Cerebellar nuclear complex (tissue), 1 donor: Measurements from ENCODE around the gene ZNF500.
A peak's percentile ranks its signal among the peaks of the same experiment; 100 is the strongest.
"Not testable (repeated sequence)": the region's sequence is repeated elsewhere in the genome, so short reads cannot be mapped to it uniquely, and the experiment has no call there.

Experiments
- DNase-seq, 2 experiments: peaks; one replicate each; lab custom pipeline; 2025; lab: John Stamatoyannopoulos, UW

Gene ZNF500

GRCh38 chr16:4745274-4745569, 21.7 kb downstream of the ZNF500 start:
- no peak for DNase-seq

DNA sequence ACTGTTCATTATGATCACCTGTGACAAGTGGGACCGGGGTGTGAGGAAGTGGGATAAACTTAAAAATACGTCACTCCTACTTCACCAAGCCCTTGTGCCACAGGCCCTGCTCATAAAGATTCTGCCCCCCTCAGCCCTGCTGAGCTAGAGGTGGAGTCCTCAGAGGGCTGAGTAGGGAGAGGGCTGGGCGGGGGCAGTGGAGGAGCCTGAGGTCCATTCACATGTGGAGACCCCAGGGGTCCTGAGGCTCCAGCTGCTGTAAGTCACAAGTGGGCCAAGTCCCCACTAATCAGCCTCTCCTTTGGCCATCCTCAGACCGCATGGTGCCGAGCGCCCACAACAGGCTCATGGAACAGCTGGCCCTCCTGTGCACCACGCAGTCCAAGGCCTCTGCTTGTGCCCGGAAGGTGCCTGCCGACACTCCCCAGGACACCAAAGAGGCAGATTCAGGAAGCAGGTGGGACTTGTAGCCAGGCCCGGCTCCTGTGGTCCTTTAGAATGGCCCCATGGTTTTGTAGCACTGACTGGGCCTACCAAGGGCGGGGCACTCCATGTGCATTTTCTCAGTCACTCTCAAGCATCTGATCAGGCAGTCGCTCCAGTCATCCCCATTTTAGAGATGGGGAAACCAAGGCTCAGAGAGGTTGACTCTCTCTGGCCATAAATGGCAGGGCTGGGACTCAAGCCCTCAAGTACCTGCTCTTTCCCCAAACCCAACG, 22.2 kb downstream of the ZNF500 start:
- no peak for DNase-seq

GRCh38 chr16:4743226-4743878, 23.6 kb downstream of the ZNF500 start:
- DNase-seq = no peak

GRCh38 chr16:4738370-4738769, 28.6 kb downstream of the ZNF500 start:
- not testable (repeated sequence) for DNase-seq

GRCh38 chr16:4737545-4737944, 29.4 kb downstream of the ZNF500 start:
- no peak for DNase-seq

GRCh38 chr16:4736546-4736945, 30.4 kb downstream of the ZNF500 start:
- DNase-seq = no peak

- no peak for DNase-seq
Observed at GRCh38 chr16:4734730-4735535, 32.0 kb downstream of the ZNF500 start.

GRCh38 chr16:4734063-4734729, 32.8 kb downstream of the ZNF500 start, which contains the start of the genes ANKS3 and DNAAF8:
TSS of gene ANKS3 (minus strand) at chr16:4734271. CDS start at chr16:4730149, 4,122 bp downstream.
TSS of gene DNAAF8 (plus strand) at chr16:4734537. CDS start at chr16:4736515, 1,978 bp downstream.
- peak; percentile 88 to 89 for DNase-seq

GRCh38 chr16:4733747-4734062, 33.3 kb downstream of the ZNF500 start:
- no peak for DNase-seq

- no peak for DNase-seq
Observed at GRCh38 chr16:4733211-4733742, 33.7 kb downstream of the ZNF500 start.

DNA sequence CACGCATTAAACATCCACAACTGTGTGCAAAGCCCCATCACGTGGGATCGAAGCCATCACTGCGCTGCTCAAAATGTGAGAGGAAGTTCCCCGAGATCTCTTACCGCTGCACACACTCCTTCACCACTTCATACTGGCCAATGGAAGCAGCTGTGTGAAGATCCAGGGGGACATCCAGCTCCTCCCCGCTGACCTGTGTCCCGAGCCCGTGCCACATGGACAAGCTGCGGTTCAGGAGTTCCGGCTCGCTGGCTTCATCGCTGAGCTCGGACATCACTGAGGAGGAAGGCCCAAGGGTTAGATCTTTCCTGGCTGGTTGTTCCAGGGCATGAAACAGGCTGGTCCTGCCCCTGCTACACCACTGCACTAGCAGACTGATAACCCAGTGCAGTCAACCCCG, 37.1 kb downstream of the ZNF500 start:
- no peak for DNase-seq

GRCh38 chr16:4728676-4729075, 38.3 kb downstream of the ZNF500 start:
- no peak for DNase-seq

- no peak for DNase-seq
Observed at GRCh38 chr16:4726616-4727015, 40.3 kb downstream of the ZNF500 start.

GRCh38 chr16:4724661-4725270, 42.2 kb downstream of the ZNF500 start:
- DNase-seq = no peak

DNA sequence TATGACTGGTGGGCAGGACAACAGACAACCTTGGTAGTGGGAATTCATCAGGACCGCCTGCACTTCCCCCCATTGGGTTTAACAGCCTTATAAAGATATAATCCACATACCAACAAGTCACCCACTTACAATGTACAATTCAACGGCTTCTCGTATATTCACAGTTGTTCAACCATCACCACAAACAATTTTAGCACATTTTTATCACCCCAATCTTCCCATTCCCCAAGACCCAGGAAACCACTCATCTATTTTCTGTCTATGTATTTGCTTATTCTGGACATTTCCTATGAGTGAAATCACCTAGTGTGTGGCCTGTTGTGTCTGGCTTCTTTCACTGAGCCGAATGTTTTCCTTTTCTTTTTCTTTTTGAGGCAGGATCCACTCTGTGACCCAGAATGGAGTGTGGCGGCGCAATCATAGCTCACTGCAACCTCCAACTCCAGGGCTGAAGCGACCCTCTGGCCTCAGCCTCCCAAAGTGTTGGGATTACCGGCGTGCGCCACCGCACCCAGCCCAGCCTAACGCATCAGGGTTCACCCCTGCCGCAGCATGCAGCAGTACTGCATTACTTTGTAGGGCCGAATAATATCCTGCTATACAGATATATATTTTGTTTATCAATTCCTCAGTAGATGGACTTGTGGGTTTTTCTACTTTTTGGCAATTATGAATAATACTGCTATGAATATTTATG, 43.7 kb downstream of the ZNF500 start:
- DNase-seq = no peak

- no peak for DNase-seq
Observed at GRCh38 chr16:4718466-4718865, 48.5 kb downstream of the ZNF500 start.

DNA sequence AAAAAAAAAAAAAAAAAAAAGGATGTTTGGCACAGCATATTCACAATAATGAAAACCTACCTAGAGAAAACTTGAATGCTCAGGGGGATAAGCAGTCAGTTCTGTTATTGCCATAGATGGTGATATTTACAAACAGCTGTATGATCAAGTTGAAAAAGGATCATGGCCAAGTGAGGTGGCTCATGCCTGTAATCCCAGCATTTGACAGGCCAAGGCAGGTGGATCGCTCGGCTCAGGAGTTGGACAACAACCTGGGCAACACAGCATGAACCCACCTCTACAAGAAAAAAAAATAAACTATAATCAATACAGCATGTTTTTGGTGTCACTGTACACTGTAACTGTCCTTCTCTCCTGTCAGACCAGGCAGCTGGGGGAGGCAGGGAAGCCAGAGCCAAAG, 52.0 kb downstream of the ZNF500 start:
- DNase-seq = no peak

DNA sequence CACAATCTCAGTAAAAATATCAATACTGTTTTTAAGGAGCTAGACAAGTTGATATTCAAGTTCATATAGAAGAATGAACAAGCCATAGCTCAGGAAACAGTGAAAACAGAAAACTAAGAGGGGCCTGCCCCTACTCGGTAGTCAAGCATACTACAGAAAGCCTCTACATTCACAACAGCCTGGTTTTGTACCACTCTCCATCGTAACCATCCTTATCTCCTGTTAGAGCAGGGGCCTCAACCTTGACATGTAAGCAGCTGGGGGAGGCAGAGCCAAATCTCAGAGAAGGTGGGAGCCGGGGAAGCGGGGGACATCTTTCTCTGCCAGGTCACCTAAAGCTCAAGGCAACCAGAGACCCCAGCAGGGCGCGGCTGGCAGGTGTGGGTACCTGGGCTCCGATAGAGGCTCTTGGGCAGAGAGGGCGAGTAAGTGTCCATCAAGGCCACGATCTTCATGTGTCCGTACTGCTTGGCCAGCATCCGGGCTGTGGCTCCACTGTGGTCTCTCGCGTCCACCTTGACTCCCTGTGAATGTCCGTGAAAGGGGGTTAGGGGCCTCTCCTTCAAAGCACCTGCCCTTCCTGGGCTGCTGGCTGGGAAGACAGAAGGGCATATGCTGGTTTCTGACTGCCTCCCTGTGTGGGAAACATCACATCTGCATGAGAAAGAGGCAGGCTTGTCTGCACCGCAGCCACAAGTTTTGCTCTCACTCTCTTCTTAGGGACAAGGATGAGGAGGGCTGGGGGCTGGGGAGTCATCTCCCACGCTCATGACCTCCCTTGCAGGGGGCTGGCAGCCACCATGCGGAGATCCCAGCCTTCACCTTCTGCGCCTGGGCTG, 53.1 kb downstream of the ZNF500 start:
- no peak for DNase-seq

- DNase-seq = no peak
Observed at GRCh38 chr16:4709481-4709880, 57.5 kb downstream of the ZNF500 start.

- no peak for DNase-seq
Observed at GRCh38 chr16:4706871-4707270, 60.1 kb downstream of the ZNF500 start.
